Neutrophil (primary cell): ENCODE data around the gene FAM228B.

Experiments
- H3K27ac ChIP-seq: fragments of 200-600 bp; sonication (generic); 2 replicates; pipeline ENCODE4 v1.5.1; 2016; ENCODE audit warnings: mild to moderate bottlenecking, moderate library complexity
- H3K27me3 ChIP-seq: fragments of 200-600 bp; sonication (generic); 2 replicates; pipeline ENCODE4 v1.6.0; 2016; ENCODE audit warnings: mild to moderate bottlenecking
- H3K36me3 ChIP-seq: fragments of 200-600 bp; sonication (generic); 2 replicates; pipeline ENCODE4 v1.5.1; 2017
- H3K4me1 ChIP-seq, 2 experiments: fragments of 200-600 bp in 1 of 2; sonication (generic) in 1 of 2; 1 replicate in 1 of 2; 2 replicates in 1 of 2; pipeline versions ENCODE4 v1.5.1 to v1.6.1; 2013 to 2016; ENCODE audit warnings: low read depth in 1 of 2, low read length in 1 of 2, mild to moderate bottlenecking in 1 of 2, moderate library complexity in 1 of 2; ENCODE audit not compliant: control insufficient read depth in 1 of 2, insufficient read depth in 1 of 2
- H3K4me3 ChIP-seq, 2 experiments: fragments of 200-600 bp in 1 of 2; sonication (generic) in 1 of 2; 1 replicate in 1 of 2; 2 replicates in 1 of 2; pipeline ENCODE4 v1.5.1; 2013 to 2016; ENCODE audit warnings: low read depth in 1 of 2, low read length in 1 of 2, mild to moderate bottlenecking in 1 of 2, moderate library complexity in 1 of 2
- H3K9me3 ChIP-seq: fragments of 200-600 bp; sonication (generic); 2 replicates; pipeline ENCODE4 v1.5.1; 2016
- CTCF ChIP-seq: fragments of 200-600 bp; sonication (generic); IDR thresholded peaks from 2 replicates; pipeline ENCODE4 v1.5.1; 2016; ENCODE audit warnings: antibody characterized with exemption

Gene FAM228B

GRCh38 chr2:24181849-24182248, 58.6 kb downstream of the FAM228B start:
- no peaks in the 10 kb centered on the region for H3K9me3 ChIP-seq
- TF ChIP-seq CTCF = no peak
- H3K4me3 ChIP-seq = no peak overlapping the region
- no peaks in the 10 kb centered on the region for H3K36me3 ChIP-seq
- no peaks in the 10 kb centered on the region for H3K27me3 ChIP-seq
- H3K4me1 ChIP-seq = no peaks in the 10 kb centered on the region
- H3K27ac ChIP-seq = no peak overlapping the region

- Histone ChIP-seq H3K27ac (no peak overlapping the region), H3K4me1 (no peaks in the 10 kb centered on the region), H3K9me3 (no peaks in the 10 kb centered on the region), H3K36me3 (no peaks in the 10 kb centered on the region), H3K27me3 (no peaks in the 10 kb centered on the region), H3K4me3 (no peak overlapping the region)
- TF ChIP-seq CTCF = no peak
Measured at GRCh38 chr2:24182507-24182906, 59.2 kb downstream of the FAM228B start.

- Histone ChIP-seq H3K4me3 (no peak overlapping the region), H3K27me3 (no peaks in the 10 kb centered on the region), H3K36me3 (no peaks in the 10 kb centered on the region), H3K27ac (no peak overlapping the region), H3K9me3 (no peaks in the 10 kb centered on the region), H3K4me1 (no peaks in the 10 kb centered on the region)
- TF ChIP-seq CTCF = no peak
Measured at GRCh38 chr2:24183366-24184069, 60.2 kb downstream of the FAM228B start.

GRCh38 chr2:24189551-24189950, 66.3 kb downstream of the FAM228B start:
- Histone ChIP-seq H3K27me3 (no peaks in the 10 kb centered on the region), H3K4me1 (no peaks in the 10 kb centered on the region), H3K4me3 (no peak overlapping the region), H3K36me3 (no peaks in the 10 kb centered on the region), H3K9me3 (no peaks in the 10 kb centered on the region), H3K27ac (no peak overlapping the region)
- no peak for TF ChIP-seq CTCF

- Histone ChIP-seq H3K27ac (no peak overlapping the region), H3K4me3 (no peak overlapping the region), H3K9me3 (no peaks in the 10 kb centered on the region), H3K27me3 (no peaks in the 10 kb centered on the region), H3K36me3 (no peaks in the 10 kb centered on the region), H3K4me1 (no peaks in the 10 kb centered on the region)
- no peak for TF ChIP-seq CTCF
Measured at GRCh38 chr2:24190503-24190902, 67.2 kb downstream of the FAM228B start.
